Hepatocyte (in vitro differentiated cells): Measurements from ENCODE around the gene NAT16. TPM values are rescaled to one million over a fixed set of nuclear protein-coding genes. Genes with fewer than 3 reads are reported as not detected.

ENCODE experiments used
- DNase-seq: peaks from one replicate; pipeline ENCODE4 v3.0.0-alpha.2; 2016; ENCODE audit warnings: low spot score
- H2AFZ ChIP-seq: fragments of 200-600 bp; sonication (generic); 2 replicates; pipeline ENCODE4 v1.6.0; 2016; ENCODE audit warnings: antibody characterized with exemption, mild to moderate bottlenecking
- H3K27ac ChIP-seq: fragments of 200-600 bp; sonication (generic); 2 replicates; pipeline ENCODE4 v1.5.1; 2016; ENCODE audit warnings: mild to moderate bottlenecking
- H3K27me3 ChIP-seq: fragments of 200-600 bp; sonication (generic); 2 replicates; pipeline ENCODE4 v1.6.1; 2016
- H3K36me3 ChIP-seq: fragments of 200-600 bp; sonication (generic); replicated peaks from 2 replicates; pipeline ENCODE4 v1.5.1; 2016; ENCODE audit warnings: low read depth; ENCODE audit not compliant: insufficient read depth
- H3K4me1 ChIP-seq: fragments of 200-600 bp; sonication (generic); 2 replicates; pipeline ENCODE4 v1.5.1; 2016; ENCODE audit warnings: mild to moderate bottlenecking, moderate library complexity; ENCODE audit not compliant: insufficient read depth
- H3K4me2 ChIP-seq: fragments of 200-600 bp; sonication (generic); 2 replicates; pipeline ENCODE4 v1.6.0; 2016
- H3K4me3 ChIP-seq: fragments of 200-600 bp; sonication (generic); 2 replicates; pipeline ENCODE4 v1.5.1; 2016; ENCODE audit warnings: mild to moderate bottlenecking
- H3K79me2 ChIP-seq: fragments of 200-600 bp; sonication (generic); 2 replicates; pipeline ENCODE4 v1.6.0; 2017; ENCODE audit warnings: mild to moderate bottlenecking
- H3K9me2 ChIP-seq: fragments of 200-600 bp; sonication (generic); replicated peaks from 2 replicates; pipeline ENCODE4 v1.6.0; 2017; ENCODE audit warnings: mild to moderate bottlenecking; ENCODE audit not compliant: insufficient read depth
- H3K9me3 ChIP-seq: fragments of 200-600 bp; sonication (generic); 2 replicates; pipeline ENCODE4 v1.5.1; 2016; ENCODE audit warnings: low read depth, mild to moderate bottlenecking
- H4K20me1 ChIP-seq: fragments of 200-600 bp; sonication (generic); 2 replicates; pipeline ENCODE4 v1.6.0; 2016; ENCODE audit warnings: mild to moderate bottlenecking; ENCODE audit not compliant: insufficient read depth, poor library complexity, severe bottlenecking
- EZH2 ChIP-seq: fragments of 200-600 bp; sonication (generic); IDR thresholded peaks from 2 replicates; pipeline ENCODE4 v1.6.1; 2016; ENCODE audit warnings: antibody characterized with exemption, mild to moderate bottlenecking, borderline replicate concordance
- EZH2phosphoT487 ChIP-seq: fragments of 200-600 bp; sonication (generic); IDR thresholded peaks from one replicate; pipeline ENCODE4 v1.6.1; 2018; ENCODE audit warnings: antibody characterized with exemption, mild to moderate bottlenecking, low read depth, moderate library complexity; ENCODE audit not compliant: unreplicated experiment, severe bottlenecking
- WGBS: methylation state at CpG from one replicate; pipeline ENCODE4 v1.1.6; 2016; ENCODE audit warnings: low lambda C conversion rate; ENCODE audit errors: missing lambda C conversion rate; 5-methylcytosine and 5-hydroxymethylcytosine counted together
- polyA plus RNA-seq: library from polyadenylated mRNA; unstranded; fragments of >200 nt; fragmentation: Nextera tagmentation; extraction: Ambion mirVana; gene quantifications from 2 replicates; pipeline ENCODE4 v1.2.1, GENCODE V29; 2016
- total RNA-seq: library from RNA; depleted of rRNA; stranded (reverse); fragments of >200 nt; gene quantifications from 2 replicates; pipeline ENCODE4 v1.2.3, GENCODE V29; 2014
- TF ChIP-seq, protein P1 (sequence below): fragments of 200-600 bp; sonication (generic); IDR thresholded peaks from 2 replicates; pipeline ENCODE4 v1.5.1; 2016; ENCODE audit warnings: antibody characterized with exemption, mild to moderate bottlenecking; ENCODE audit not compliant: poor library complexity

Gene NAT16
- total and polyA plus RNA-seq, 2 experiments from 2014 or later: not detected

DNA sequence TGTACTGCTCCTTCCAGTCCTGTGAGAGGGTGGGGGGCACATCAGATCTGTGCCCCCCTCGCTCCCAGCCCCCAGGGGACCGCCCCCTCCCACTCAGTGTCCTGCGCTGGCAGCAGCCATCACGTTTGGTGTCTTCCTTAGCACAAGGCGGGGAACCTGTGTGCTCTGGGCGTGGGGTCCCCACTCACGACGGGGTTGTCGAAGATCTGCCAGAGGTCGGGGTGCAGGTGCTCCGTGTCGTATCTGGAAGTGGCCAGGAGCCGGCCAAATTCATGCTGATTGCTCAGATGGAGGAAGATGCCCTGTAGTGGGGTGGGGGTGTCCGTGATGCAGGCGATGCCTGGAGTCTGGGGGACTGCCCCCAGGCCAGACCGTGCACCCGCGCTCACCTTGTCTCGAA, 30.1 kb upstream of the NAT16 start:
- WGBS: 100% methylated on average over 17 of the region's 19 CpGs
- TF ChIP-seq EZH2 (no peak), EZH2phosphoT487 (no peak)
- TF ChIP-seq, protein P1, sequence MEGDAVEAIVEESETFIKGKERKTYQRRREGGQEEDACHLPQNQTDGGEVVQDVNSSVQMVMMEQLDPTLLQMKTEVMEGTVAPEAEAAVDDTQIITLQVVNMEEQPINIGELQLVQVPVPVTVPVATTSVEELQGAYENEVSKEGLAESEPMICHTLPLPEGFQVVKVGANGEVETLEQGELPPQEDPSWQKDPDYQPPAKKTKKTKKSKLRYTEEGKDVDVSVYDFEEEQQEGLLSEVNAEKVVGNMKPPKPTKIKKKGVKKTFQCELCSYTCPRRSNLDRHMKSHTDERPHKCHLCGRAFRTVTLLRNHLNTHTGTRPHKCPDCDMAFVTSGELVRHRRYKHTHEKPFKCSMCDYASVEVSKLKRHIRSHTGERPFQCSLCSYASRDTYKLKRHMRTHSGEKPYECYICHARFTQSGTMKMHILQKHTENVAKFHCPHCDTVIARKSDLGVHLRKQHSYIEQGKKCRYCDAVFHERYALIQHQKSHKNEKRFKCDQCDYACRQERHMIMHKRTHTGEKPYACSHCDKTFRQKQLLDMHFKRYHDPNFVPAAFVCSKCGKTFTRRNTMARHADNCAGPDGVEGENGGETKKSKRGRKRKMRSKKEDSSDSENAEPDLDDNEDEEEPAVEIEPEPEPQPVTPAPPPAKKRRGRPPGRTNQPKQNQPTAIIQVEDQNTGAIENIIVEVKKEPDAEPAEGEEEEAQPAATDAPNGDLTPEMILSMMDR: no peak
- H3K36me3 ChIP-seq: no peaks in the 10 kb centered on the region

DNA sequence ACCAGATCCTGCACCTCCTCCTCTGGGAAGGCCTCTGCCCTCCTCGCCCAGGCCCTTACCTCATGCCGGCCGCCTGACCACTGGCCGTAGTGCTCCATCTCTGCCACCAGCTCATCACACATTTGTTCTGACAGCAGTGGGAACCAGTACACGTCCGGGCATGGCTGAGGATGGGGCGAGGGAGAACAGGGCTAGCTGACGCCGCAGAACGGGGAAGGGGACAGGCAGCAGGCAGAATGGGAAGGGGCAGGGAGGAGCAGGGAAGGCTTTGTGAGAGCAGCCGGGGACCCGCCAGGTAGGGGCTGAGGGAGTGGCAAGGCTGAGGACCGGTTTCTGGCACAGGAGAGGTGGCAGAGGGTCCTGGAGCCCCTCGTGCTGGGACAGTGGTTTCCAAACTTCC, 28.7 kb upstream of the NAT16 start:
- no peaks in the 10 kb centered on the region for H4K20me1 ChIP-seq
- no peak overlapping the region for H3K4me2 ChIP-seq
- no peaks in the 10 kb centered on the region for H3K4me1 ChIP-seq
- H3K9me2 ChIP-seq: no peaks in the 10 kb centered on the region
- no peaks in the 10 kb centered on the region for H3K36me3 ChIP-seq
- H2AFZ ChIP-seq: no peak overlapping the region
- no peaks in the 10 kb centered on the region for H3K9me3 ChIP-seq
- DNase-seq: no peak
- 99% methylated on average over 14 of the region's 14 CpGs for whole genome bisulfite sequencing
- H3K27me3 ChIP-seq: peaks cover 4% of the 10 kb centered on the region
- no peak overlapping the region for H3K4me3 ChIP-seq
- TF ChIP-seq EZH2phosphoT487: no peak
- TF ChIP-seq, protein P1: no peak
- TF ChIP-seq EZH2: no peak
- H3K27ac ChIP-seq: no peak overlapping the region
- no peaks in the 10 kb centered on the region for H3K79me2 ChIP-seq

More for the DNA sequence above, 30.1 kb upstream of the NAT16 start:
- no peaks in the 10 kb centered on the region for H3K9me2 ChIP-seq
- no peak overlapping the region for H2AFZ ChIP-seq
- H3K4me2 ChIP-seq: no peak overlapping the region
- H3K9me3 ChIP-seq: no peaks in the 10 kb centered on the region
- no peaks in the 10 kb centered on the region for H3K4me1 ChIP-seq
- no peak for DNase-seq
- no peak overlapping the region for H3K4me3 ChIP-seq
- no peaks in the 10 kb centered on the region for H3K79me2 ChIP-seq
- no peak overlapping the region for H3K27ac ChIP-seq
- H3K27me3 ChIP-seq: no peaks in the 10 kb centered on the region
- no peaks in the 10 kb centered on the region for H4K20me1 ChIP-seq

DNA sequence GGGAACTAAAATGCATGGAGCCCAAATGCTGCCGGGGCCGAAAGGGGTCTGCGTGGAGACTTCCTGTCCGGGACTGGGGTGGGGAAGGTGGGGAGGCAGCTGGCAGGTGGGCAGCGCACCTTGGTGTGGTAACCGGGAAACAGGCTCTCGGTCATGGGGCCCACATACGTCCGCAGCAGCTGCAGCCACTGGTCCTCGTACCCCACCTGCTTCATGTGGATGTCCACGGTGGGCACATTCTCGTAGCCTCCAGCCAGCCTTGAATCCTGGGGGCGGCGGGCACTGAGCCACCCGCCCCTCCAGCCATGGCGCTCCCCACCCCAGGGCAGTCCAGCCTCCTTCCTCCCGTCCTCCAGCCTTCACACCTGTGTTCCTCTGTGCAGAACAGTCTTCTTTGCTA, 27.4 kb upstream of the NAT16 start:
- no peak overlapping the region for H3K4me3 ChIP-seq
- TF ChIP-seq, protein P1: no peak
- TF ChIP-seq EZH2phosphoT487 (no peak), EZH2 (no peak)
- no peak for DNase-seq
- H3K4me1 ChIP-seq: no peaks in the 10 kb centered on the region
- H3K27me3 ChIP-seq: peaks cover 17% of the 10 kb centered on the region
- no peak overlapping the region for H3K27ac ChIP-seq
- H4K20me1 ChIP-seq: no peaks in the 10 kb centered on the region
- H3K9me3 ChIP-seq: no peaks in the 10 kb centered on the region
- WGBS: 95% methylated on average over 9 of the region's 17 CpGs
- H3K4me2 ChIP-seq: no peak overlapping the region
- no peaks in the 10 kb centered on the region for H3K36me3 ChIP-seq
- H3K9me2 ChIP-seq: no peaks in the 10 kb centered on the region
- no peaks in the 10 kb centered on the region for H3K79me2 ChIP-seq
- no peak overlapping the region for H2AFZ ChIP-seq

DNA sequence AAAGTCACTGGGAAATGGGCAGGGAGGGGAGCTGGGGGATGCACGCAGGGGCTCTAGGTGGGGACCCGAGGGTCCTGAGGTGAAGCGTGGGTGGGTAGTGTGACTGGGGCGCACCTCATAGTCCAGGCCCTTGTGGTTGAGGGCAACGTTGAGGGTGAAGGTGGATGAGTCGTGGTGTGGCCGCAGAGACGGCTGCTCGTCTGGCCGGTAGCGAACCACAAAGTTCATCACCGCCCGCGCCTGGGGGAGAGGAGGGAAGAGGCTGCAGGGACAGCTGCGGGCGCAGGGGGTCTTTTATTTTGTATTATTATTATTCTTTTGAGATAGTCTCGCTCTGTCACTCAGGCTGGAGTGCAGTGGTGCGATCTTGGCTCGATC, 26.6 kb upstream of the NAT16 start:
- H3K4me1 ChIP-seq: no peaks in the 10 kb centered on the region
- no peaks in the 10 kb centered on the region for H4K20me1 ChIP-seq
- no peak overlapping the region for H2AFZ ChIP-seq
- no peaks in the 10 kb centered on the region for H3K79me2 ChIP-seq
- DNase-seq: no peak
- H3K9me2 ChIP-seq: no peaks in the 10 kb centered on the region
- TF ChIP-seq EZH2: no peak
- TF ChIP-seq EZH2phosphoT487: no peak
- TF ChIP-seq, protein P1: no peak
- H3K9me3 ChIP-seq: no peaks in the 10 kb centered on the region
- H3K36me3 ChIP-seq: no peaks in the 10 kb centered on the region
- no peak overlapping the region for H3K27ac ChIP-seq
- peaks cover 25% of the 10 kb centered on the region for H3K27me3 ChIP-seq
- H3K4me3 ChIP-seq: no peak overlapping the region
- 96% methylated on average over 16 of the region's 19 CpGs for WGBS
- H3K4me2 ChIP-seq: no peak overlapping the region
